Measurements from ENCODE around the gene ANKRA2.

The ANKRA2 gene, protein sequence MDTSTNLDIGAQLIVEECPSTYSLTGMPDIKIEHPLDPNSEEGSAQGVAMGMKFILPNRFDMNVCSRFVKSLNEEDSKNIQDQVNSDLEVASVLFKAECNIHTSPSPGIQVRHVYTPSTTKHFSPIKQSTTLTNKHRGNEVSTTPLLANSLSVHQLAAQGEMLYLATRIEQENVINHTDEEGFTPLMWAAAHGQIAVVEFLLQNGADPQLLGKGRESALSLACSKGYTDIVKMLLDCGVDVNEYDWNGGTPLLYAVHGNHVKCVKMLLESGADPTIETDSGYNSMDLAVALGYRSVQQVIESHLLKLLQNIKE

GRCh38 chr5:73565139-73565968 is at the start of gene ANKRA2, which contains the start of gene UTP15:
ANKRA2 (minus strand) TSS chr5:73565639; CDS start chr5:73562881, 2,758 bp downstream.
UTP15 (plus strand) TSS chr5:73565743; CDS start chr5:73567345, 1,602 bp downstream.
- DNase-seq (ENCODE audit: low spot score): peak; percentile 93

DNA sequence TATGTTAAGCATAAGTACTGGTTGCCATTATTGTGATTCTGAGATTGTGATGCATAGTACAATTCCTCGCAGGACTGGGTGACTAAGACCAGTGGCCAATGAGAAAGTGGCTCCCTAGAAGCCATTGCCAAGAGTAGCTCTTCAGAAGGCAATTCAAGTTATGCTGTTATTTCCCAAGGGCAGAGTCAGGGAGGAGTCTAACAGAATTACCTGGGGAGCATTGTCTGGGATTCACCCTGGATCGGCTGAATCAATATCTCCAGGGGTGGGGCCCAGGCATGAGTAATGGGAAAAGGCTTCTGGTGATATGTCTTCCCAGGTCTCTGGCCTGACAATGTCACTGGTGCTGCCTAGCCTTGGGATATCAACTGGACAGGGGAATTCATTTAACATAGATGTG is 49.6 kb upstream of the ANKRA2 start:
- DNase-seq (ENCODE audit: low spot score): no peak

GRCh38 chr5:73612799-73613198 is 47.4 kb upstream of the ANKRA2 start:
- DNase-seq (ENCODE audit: low spot score): no peak

- DNase-seq (ENCODE audit: low spot score): no peak
These were observed 41.8 kb upstream of the ANKRA2 start for GRCh38 chr5:73607228-73607627.

GRCh38 chr5:73606206-73606753 is 40.8 kb upstream of the ANKRA2 start:
- DNase-seq (ENCODE audit: low spot score): no peak

GRCh38 chr5:73605223-73606087 is 40.0 kb upstream of the ANKRA2 start:
- DNase-seq (ENCODE audit: low spot score): no peak

DNA sequence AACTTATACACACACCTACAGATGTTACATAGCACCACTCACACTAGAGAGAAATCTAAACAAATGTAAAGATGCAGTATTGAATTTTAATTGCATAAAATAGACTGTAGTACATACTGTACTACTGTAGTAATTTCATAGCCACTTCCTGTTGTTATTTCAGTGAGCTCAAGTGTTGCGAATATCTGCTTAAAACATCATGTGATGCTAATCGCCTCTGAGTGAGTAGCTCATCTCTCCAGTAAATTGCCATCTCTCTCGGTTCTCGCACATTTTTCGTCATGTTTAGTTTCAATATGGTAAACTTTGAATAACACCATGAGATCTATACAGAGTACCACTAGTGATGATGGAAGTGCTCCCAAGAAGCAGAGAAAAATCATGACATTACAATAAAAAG is 38.6 kb upstream of the ANKRA2 start:
- no peak for DNase-seq (ENCODE audit: low spot score)

DNA sequence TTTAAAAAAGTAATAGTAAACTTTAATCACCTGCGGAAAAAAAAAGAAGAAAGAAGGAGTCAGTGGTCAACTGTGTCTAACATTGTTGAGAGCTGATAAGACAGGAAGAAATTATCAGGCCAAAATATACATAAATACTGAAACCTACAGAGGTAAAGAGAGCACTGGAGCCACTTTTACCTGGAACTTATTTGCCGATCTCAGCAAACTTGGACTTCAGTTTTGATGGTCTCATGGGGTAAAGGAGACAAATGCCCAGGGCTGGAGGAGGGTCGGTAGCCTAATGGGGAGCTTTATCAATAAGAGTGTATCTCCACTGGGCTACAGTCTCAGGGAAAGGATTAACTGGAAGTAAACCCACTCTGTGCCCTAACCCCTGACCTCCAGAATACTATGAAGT is 33.9 kb upstream of the ANKRA2 start:
- no peak for DNase-seq (ENCODE audit: low spot score)

- DNase-seq (ENCODE audit: low spot score): peak; percentile 41
These were observed 31.4 kb upstream of the ANKRA2 start for GRCh38 chr5:73596705-73597328.

DNA sequence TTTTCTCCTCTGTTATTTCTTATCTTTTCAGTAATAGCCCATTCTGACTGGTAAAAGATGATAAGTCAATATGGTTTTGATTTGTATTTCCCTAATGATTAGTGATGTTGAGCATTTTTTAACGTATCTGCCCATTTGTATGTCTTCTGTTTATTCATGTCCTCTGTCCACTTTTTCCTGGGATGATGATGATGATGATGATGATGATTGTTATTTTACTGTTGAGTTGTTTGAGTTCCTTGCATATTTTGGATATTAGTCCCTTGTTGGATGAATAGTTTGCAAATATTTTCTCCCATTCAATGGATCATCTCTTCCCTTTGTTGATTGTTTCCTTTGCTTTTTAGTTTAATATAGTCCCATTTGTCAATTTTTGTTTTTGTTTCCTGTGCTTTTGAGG is 27.1 kb upstream of the ANKRA2 start:
- DNase-seq (ENCODE audit: low spot score): no peak

DNA sequence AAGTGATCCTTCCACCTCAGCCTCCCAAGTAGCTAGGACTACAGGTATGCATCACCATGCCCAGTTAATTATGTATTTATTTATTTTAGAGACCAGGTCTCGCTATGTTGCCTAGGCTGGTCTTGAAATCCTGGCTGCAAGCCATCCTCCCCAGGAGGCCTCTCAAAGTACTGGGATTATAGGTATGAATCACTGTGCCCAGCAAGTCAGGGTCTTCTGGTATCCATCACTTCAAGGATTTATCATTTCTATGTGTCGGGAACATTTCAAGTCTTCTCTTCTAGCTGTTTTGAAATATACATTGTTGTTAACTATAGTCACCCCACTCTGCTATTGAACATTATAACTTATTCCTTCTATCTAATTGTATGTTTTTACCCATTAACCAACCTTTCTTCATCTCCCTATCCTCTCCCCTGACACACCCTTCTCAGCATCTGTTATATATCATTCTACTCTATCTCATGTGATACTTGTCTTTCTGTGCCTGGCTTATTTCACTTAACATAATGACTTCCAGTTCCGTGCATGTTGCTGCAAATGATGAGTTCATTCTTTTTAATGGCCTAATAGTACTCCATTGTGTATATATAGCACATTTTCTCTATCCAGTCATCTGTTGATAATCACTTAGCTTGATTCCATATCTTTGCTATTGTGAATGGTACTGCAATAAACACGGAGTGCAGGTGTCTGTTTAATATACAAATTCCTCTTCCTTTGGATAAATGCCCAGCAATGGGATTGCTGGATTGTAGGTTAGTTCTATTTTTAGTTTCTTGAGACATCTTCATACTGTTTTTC is 26.5 kb upstream of the ANKRA2 start:
- no peak for DNase-seq (ENCODE audit: low spot score)

DNA sequence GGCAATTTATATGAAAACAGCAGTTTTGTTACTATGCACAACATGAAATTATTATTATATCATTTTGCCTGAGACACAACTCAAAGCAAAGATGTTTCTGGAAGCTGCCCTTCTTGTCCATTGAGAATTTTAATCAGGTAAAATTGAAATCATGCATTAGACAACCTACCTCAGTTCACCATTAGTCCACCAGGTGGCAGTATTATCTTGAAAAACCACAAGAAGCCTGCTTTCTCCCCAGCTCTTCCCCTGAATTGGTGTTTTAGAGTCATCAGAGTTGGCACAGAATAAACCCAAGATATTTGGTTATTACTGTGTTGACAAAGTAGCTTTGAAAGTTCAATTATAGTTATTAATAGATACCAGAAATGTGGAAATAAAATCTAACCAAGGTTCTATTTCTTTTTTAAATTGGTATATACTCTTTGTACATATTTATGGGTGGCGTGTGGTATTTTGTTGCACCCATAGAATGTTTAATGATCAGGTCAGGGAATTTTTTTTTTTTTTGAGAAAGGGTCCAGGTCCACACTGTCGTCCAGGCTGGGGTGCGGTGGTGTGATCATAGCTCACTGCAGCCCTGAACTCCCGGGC is 25.8 kb upstream of the ANKRA2 start:
- DNase-seq (ENCODE audit: low spot score): peak; percentile 65

- DNase-seq (ENCODE audit: low spot score): no peak
These were observed 22.5 kb upstream of the ANKRA2 start for GRCh38 chr5:73587923-73588322.

DNA sequence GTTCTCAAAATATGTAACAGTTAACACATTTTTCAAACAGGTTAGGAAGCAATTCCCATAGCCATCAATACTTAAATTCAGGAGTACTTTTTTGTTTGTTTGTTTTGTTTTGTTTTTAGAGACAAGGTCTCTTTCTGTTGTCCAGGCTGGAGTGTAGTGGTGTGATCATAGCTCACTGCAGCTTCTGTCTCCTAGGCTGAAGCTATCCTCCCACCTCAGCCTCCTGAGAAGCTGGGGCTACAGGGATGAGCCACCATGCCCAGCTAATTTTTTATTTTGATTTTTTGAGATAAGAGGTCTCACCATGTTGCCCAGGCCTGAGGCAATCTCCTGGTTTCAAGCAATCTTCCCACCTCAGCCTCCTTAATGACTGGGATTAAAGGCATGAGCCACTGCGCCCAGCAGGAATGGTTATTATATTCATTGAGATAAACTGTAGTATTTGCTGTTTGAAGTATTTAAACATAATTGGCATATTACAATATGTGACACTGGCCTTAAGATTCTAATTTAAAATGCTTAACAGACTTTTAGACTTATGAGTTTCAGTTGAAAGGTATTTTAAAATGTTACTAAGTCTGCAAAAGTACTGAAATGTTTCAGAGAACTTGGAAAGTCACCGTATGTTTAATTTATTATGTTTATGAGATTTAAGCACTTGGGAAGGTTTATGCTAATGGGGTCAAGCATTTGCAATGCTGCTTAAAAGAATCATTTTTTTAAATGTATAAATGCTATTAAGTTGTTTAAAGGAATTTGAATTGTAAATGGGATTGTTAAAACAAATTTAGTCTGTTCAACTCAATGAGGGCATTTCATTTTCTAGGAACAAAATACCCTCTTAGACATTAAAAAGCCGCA is 17.1 kb upstream of the ANKRA2 start:
- no peak for DNase-seq (ENCODE audit: low spot score)

DNA sequence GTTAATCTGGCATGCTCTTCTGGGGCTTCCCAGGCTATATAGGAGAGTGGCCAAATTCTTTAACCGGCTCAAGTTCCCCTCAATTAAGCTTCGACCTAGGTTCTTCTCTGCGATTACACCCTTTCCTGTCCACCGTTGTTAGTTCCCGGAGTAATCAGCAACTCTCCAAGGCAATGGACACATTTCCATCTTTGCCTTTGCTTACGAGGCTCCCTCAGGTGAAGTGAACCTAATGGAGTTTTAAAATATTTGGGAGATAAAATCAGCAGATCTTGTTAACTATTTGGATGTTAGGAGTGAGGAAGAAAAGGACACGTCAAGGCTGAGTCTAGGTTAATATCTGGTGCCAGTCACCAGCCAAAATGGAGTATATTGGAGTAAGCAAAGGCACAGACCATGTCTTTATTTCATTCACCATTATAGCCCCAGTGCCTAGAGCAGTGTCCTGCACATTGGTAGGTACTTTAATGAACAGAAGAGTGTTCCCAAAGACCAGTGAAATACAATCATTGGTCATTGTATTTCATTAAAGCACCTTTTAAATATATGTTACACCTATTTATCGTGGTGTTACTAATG is 619 bp upstream of the ANKRA2 start:
- DNase-seq (ENCODE audit: low spot score): no peak

GRCh38 chr5:73564675-73565074 is 764 bp downstream of the ANKRA2 start:
- no peak for DNase-seq (ENCODE audit: low spot score)

DNA sequence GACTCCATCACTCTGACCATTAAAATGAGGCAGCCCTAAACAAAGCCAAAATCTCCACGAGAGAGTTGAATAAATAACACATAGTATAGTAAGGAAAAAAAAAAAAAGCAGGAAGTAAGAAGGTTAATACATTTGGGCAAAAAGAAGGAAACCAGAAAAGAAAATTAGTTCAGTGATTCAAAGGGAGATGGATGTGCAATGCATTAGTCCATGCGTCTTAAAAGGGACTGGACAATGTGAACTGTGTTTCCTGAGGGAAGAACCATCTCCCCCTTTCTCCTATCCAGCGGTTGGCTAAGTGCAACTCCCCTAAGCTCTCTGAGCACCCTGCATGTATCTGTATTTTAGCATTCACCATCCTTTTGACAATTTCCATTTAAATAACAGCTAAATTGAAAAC is 1.4 kb downstream of the ANKRA2 start:
- no peak for DNase-seq (ENCODE audit: low spot score)

GRCh38 chr5:73558950-73559349 is 6.5 kb downstream of the ANKRA2 start:
- no peak for DNase-seq (ENCODE audit: low spot score)

- no peak for DNase-seq (ENCODE audit: low spot score)
These were observed 12.8 kb downstream of the ANKRA2 start for GRCh38 chr5:73552642-73553041.
